Suppressor macrophage (primary cell): ENCODE measurements around the gene ZFHX3.

Source experiments
- DNase-seq, 4 experiments: peaks; one replicate each; pipeline ENCODE4 v3.0.0-alpha.2; 2020 to 2022

Gene ZFHX3

DNA sequence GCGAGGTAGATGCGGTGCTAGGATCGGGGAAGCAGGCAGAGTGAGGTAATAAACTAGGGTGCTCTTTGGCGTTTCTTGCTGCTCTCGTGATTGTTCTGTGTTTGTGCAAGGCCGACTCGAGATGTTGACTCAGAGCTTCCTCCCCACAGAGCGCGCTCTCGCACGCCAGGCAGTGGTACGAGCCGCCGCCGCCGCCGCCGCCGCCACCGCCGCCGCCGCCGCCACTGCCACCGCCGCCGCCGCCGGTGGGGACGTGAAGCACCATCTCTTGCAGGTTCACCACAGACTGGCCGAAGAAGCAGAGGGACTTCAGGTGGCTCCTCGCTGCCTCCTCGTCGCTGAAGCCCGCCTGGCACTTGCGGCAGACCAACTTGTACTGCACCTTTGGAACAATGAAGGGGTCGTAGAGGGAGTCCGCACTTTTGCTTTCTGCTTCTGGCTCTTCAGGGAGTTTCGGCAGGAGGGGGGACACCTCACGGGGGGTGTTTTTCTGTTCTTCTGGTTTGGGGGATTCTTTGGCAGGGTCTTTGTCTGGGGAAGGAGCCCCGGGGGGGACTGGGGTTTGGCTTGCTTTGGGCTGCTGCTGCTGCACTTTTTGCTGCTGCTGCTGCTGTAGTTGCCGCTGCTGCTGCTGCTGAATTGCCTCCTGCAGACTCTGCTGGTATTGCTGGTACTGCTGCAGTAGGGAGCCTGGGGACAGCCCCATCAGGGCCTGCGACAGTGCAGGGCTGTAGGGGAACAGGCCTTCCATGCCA lies 260.2 kb downstream of the ZFHX3 start:
- DNase-seq, result peak; percentile 93 to 98 (median 96)

DNA sequence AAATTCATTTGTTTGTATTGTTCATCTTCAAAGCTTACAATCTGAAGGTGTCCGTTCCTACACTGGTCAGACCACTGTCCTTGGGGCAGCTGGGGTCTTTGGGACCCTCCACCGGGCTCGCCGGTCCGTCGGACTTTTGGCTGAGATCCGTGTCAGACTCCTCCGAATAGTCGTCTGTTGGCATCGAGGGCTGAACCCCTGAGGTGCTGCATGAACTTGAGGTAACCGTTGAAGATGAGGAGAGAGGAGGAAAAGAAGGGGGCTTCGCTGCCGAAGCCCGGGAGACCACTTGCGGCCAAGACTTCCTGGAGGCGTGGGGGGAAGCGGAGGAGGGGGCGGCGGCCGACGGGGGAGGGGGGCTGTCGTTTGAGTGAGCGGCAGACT lies 260.8 kb downstream of the ZFHX3 start:
- DNase-seq, result no peak

- DNase-seq, result peak in 1 of 4 experiments; percentile 15
Observed at GRCh38 chr16:72786606-72787005, 261.3 kb downstream of the ZFHX3 start.

DNA sequence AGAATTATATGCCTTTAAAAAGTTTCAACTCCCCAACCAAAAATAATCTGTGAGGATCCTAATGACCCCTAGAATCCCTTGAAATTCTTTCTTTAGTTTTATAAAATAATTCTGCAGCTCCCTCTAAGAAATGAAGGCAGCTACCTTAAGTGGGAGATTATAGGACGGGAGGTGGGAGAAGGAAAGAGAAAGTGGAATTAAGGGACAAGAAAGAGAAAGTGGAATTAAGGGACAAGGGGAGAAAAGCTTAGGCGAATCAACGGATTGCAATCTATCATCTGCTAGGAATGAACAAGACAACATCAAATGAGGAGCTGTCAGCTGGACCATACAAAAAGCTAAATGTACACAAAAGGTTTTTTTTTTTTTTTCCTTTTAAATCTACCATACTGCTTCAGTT lies 262.0 kb downstream of the ZFHX3 start:
- peak in 3 of 4 experiments; percentile 8 to 28 (median 24) for DNase-seq

DNA sequence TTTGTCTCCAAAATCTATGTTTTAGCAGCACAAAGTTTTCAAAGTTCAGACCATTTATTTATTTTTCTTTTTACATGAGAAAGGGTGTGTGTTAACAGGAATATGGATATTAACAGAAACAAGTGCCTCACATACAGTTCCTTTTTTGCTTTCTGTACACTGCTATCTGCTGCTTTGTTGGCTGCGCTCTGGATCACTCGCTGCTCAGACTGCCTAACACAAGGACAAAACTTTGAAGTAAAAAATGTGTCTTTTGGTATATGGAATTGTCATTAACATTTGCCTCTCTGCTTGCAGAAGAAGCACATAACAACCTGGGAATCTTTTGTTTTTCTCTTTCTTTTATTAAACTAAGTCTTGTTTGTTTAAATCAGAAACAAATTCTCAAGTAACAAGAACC lies 262.8 kb downstream of the ZFHX3 start:
- DNase-seq, result peak; percentile 8 to 54 (median 34)

DNA sequence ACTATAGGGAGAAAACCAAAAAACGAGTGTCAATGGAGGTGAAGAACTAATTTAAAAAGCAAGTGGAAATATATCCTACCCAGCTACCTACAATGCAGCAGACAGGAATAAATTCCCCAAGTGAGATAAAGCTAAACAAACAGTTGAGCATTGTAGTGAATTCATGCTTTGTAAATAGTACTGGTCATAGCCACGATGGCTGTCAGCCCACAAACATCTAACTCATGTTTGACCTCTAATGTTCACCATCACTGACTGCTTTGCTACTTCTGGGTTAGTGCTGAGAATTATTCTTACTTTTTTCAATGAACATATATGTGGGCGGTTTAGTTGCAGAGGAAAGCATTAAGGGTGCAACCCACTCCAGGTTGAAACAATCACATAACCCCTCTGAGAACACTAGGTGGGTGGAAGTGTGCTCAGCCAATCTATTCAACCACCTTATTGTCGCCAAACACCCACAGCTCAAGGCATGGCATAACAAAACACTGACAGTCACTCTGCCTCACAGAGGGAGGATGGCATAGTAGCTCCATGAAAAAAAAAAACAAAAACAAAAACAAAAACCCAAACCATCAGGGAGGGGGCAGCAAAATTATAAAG lies 264.1 kb downstream of the ZFHX3 start:
- DNase-seq, result peak; percentile 14 to 64 (median 28)

DNA sequence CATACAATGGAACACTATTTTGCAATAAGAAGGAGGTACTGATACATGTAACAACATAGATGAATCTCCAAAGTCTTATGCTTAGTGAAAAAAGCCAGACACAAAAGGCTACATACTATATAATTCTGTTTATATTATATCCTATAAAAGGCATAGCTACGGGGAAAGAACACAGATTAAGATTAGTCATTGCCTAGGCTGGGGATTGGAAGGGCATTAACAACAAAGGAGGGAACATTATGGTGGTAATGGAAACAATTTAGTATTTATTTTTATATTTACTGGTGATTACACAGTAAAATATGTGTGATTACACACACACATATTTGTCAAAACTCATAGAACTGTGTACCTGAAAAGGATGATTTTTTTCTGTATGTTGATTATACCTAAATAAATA lies 278.1 kb downstream of the ZFHX3 start:
- no peak for DNase-seq

DNA sequence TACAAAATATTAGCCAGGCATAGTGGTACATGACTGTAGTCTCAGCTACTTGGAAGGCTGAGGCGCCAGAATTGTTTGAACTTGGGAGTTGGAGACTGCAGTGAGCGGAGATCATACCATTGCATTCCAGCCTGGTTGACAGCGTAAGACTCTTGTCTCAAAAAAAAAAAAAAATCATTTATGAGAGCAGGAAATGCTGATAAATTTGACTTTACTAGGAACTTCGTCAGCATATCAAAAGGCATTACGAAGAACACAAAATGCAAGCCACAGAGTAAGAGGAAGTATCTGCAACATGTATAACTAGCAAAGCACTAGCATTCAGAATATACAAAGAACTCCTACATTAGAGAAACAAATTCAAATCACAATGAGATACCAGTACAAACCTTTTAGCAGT lies 279.3 kb downstream of the ZFHX3 start:
- DNase-seq, result peak; percentile 5 to 64 (median 34)

GRCh38 chr16:72766506-72766905 lies 281.4 kb downstream of the ZFHX3 start:
- no peak for DNase-seq

DNA sequence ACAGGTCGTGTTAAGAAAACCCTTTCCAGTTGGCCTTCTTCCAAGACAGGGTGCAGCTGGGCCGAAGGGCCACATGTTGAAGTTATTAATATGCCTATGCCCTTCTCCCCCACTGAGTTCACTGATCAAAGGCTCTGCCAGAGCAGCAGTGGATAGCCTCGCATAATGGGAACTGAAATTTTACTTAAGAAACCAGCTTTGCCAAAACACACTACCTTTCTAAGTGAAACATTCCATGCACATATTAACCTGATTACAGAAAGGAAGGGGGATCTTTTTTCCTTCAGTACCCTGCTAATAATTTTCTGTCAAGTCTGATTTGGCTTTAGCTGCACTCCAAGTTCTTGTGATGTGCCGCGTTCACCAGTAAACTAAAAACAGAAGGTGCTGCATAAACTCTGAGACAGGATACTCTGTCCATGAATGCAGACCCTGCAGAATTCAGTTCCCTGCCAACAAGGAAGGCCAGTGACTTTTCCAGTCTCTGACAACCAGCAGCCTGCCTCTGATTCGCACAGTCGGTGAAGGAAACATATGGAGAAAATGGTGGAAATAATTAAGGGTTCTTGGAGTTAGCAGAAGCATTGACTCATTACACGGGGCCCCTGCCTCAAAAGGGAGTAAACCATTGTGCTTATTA lies 283.8 kb downstream of the ZFHX3 start:
- no peak for DNase-seq

GRCh38 chr16:72760581-72760980 lies 287.3 kb downstream of the ZFHX3 start:
- no peak for DNase-seq

- no peak for DNase-seq
Observed at GRCh38 chr16:72753881-72754280, 294.0 kb downstream of the ZFHX3 start.

DNA sequence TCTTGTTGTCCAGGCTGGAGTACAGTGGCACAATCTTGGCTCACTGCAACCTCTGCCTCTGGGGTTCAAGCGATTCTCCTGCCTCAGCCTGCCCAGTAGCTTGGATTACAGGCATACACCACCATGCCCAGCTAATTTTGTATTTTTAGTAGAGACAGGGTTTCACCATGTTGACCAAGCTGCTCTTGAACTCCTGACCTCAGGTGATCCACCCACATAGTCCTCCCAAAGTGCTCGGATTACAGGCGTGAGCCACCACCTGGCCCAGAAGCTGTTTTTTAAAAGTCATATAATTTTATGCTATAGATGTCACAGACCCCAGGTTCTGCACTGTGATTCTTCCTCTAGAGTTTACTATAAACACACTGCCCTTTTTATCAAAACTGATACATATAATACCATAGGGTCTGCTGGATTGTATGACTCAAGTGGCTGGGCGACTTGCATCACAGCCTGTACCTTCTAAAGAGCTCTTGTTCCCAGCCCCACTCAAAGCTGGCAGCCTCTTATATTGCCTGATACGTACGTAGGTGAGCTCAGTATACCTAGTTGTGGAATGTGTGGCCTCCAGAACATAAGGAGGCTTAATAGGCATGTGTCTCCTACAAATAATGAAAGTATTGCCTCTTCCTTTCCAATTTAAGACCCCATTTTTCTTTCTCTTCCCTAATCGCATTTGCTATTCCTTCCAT lies 295.8 kb downstream of the ZFHX3 start:
- DNase-seq, result no peak

GRCh38 chr16:72751076-72751475 lies 296.9 kb downstream of the ZFHX3 start:
- no peak for DNase-seq

GRCh38 chr16:72749091-72749490 lies 298.8 kb downstream of the ZFHX3 start:
- peak in 3 of 4 experiments; percentile 6 to 51 (median 46) for DNase-seq

GRCh38 chr16:72744076-72744793 lies 303.7 kb downstream of the ZFHX3 start:
- no peak for DNase-seq

DNA sequence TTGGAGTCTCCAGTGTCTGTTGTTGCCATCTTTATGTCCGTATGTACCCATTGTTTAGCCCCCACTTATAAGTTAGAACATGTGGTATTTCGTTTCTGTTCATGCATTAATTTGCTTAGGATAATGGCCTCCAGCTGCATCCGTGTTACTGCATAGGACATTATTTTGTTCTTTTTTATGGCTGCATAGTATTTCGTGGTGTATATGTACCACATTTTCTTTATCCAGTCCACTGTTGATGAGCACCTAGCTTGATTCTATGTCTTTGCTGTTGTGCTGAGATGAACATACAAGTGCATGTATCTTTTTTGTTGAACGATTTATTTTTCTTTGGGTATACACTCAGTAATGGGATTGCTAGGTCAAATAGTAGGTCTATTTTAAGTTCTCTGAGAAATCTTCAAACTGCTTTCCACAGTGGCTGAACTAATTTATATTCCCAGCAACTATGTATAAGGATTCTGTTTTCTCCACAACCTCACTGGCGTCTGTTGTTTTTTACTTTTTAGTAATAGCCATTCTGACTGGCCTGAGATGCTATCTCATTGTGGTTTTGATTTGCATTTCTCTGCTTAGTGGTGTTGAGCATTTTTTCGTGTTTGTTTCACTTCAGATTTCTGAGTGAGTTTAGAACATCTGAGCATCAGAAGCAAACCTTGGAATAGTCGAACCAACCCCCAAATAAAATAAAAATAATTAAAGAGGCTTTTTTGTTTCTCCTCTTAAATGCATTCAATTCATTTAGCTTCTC lies 304.7 kb downstream of the ZFHX3 start:
- DNase-seq, result no peak

DNA sequence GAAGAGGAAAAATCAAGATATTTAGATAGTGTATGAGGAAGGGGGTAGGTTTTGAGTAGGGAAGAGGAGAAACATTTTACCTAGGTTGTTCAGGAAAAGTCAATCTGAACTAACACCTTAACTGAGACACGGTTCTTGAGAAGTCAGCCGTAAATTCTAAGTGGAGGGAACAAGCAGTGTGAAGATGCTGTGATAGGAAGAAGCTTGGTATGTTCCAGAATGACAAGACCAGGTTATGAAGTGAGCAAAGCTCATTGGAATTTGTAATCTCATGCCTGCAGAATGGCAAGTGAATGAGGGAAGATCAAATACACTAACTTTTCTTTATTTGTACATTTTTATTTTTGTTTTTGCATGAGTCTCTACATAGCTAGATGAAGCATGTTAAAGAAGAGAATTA lies 307.6 kb downstream of the ZFHX3 start:
- no peak for DNase-seq

DNA sequence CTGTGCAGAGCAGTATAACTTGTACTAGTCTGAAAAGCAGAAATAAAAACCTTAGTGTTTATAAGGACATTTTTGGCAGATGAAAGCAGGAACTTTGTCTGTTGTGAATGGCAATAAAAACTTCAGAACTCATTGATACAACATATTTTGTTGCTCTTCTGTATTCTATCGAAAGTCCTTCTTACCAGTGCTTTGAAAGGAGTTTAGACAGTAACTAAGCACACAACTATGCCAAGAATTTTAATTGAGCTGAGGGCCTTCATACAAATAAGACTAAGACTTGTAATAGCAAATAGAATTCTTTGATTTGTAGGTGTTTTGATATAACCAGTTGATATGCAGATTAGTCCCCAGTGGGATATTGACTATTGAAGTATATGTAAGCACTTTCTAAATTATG lies 308.4 kb downstream of the ZFHX3 start:
- DNase-seq, result no peak

GRCh38 chr16:72736074-72736473 lies 311.9 kb downstream of the ZFHX3 start:
- DNase-seq, result no peak
